Fibroblast of the conjunctiva (primary cell): Measurements from ENCODE around the gene GMPR2.

Experiments used
- DNase-seq: peaks from one replicate; pipeline ENCODE4 v3.0.0-alpha.2; 2010; ENCODE audit warnings: low read depth

The GMPR2 gene

GRCh38 chr14:24252289-24253124 lies 19.8 kb downstream of the GMPR2 start:
- DNase-seq, result no peak

GRCh38 chr14:24253936-24254335 lies 21.2 kb downstream of the GMPR2 start:
- DNase-seq, result no peak

- DNase-seq, result no peak
Observed at GRCh38 chr14:24254630-24255392, 22.1 kb downstream of the GMPR2 start.

- DNase-seq, result no peak
Observed at GRCh38 chr14:24255438-24255837, 22.7 kb downstream of the GMPR2 start.

GRCh38 chr14:24255931-24256711 lies 23.4 kb downstream of the GMPR2 start:
- no peak for DNase-seq

GRCh38 chr14:24256960-24257359 lies 24.2 kb downstream of the GMPR2 start:
- no peak for DNase-seq

GRCh38 chr14:24258119-24258518 lies 25.4 kb downstream of the GMPR2 start:
- no peak for DNase-seq

- DNase-seq, result no peak
Observed at GRCh38 chr14:24258548-24259265, 26.0 kb downstream of the GMPR2 start.

- DNase-seq, result no peak
Observed at GRCh38 chr14:24259282-24260025, 26.7 kb downstream of the GMPR2 start.

GRCh38 chr14:24260026-24260779 lies 27.5 kb downstream of the GMPR2 start:
- DNase-seq, result no peak

GRCh38 chr14:24260780-24261157 lies 28.0 kb downstream of the GMPR2 start:
- no peak for DNase-seq

GRCh38 chr14:24261256-24261968 lies 28.7 kb downstream of the GMPR2 start:
- DNase-seq, result no peak

- DNase-seq, result no peak
Observed at GRCh38 chr14:24261969-24262327, 29.2 kb downstream of the GMPR2 start.

GRCh38 chr14:24262821-24263733 lies 30.3 kb downstream of the GMPR2 start, which contains the start of gene TGM1:
Gene TGM1 (minus strand): TSS chr14:24263177. CDS start chr14:24262352, 825 bp downstream.
- no peak for DNase-seq

GRCh38 chr14:24263848-24264247 lies 31.1 kb downstream of the GMPR2 start:
- no peak for DNase-seq

- DNase-seq, result no peak
Observed at GRCh38 chr14:24264298-24264697, 31.6 kb downstream of the GMPR2 start.

GRCh38 chr14:24266344-24267244 lies 33.9 kb downstream of the GMPR2 start:
- DNase-seq, result no peak

GRCh38 chr14:24267516-24267915 lies 34.8 kb downstream of the GMPR2 start:
- DNase-seq, result no peak
